Naive thymus-derived CD4-positive, alpha-beta T cell (primary cell): ENCODE results near the gene CCDC107. TPM values are rescaled to one million over a fixed set of nuclear protein-coding genes. Genes with fewer than 3 reads are reported as not detected.
"Not testable (repeated sequence)": the region's sequence is repeated elsewhere in the genome, so short reads cannot be mapped to it uniquely, and the experiment has no call there.

Source experiments
- ATAC-seq: fragments of 150-1000 bp; cut with Tn5 transposase; 2 replicates; pipeline ENCODE4 v1.10.0; 2021; ENCODE audit warnings: mild to moderate bottlenecking, moderate library complexity
- CTCF ChIA-PET: fragments of 350-600 bp; sonication (Branson Sonifier 250); formaldehyde crosslinking; loops from one replicate; lab custom pipeline; 2021; ENCODE audit warnings: antibody characterized with exemption; lab: Charles Lee
- POLR2A ChIA-PET: fragments of 350-600 bp; sonication (Branson Sonifier 250); formaldehyde crosslinking; loops from one replicate; lab custom pipeline; 2021; ENCODE audit warnings: antibody characterized with exemption, inconsistent platforms; lab: Charles Lee
- DNase-seq, 9 donors: peaks; one replicate each; pipeline versions ENCODE4 v3.0.0 to v3.0.0-alpha.2; 2020 to 2022; ENCODE audit warnings: mixed read lengths in 1 of 9
- H3K27ac ChIP-seq: one replicate; pipeline ENCODE4 v1.7.0; 2013; ENCODE audit warnings: mild to moderate bottlenecking, low read depth, low read length, moderate library complexity
- H3K27me3 ChIP-seq, 2 donors: one replicate each; pipeline ENCODE4 v1.7.0; 2013; ENCODE audit warnings: low read length in 2 of 2, mild to moderate bottlenecking in 2 of 2, moderate library complexity in 2 of 2; ENCODE audit not compliant: control insufficient read depth in 2 of 2, insufficient read depth in 2 of 2
- H3K36me3 ChIP-seq, 3 experiments: 1 replicate in 2 of 3; 2 replicates in 1 of 3; pipeline ENCODE4 v1.7.0; 2013; ENCODE audit warnings: low read length in 3 of 3, mild to moderate bottlenecking in 3 of 3, moderate library complexity in 1 of 3; ENCODE audit not compliant: insufficient read depth in 3 of 3, control insufficient read depth in 2 of 3
- H3K4me1 ChIP-seq, 2 donors: one replicate each; pipeline ENCODE4 v1.7.0; 2013; ENCODE audit warnings: low read length in 2 of 2, mild to moderate bottlenecking in 2 of 2, moderate library complexity in 1 of 2; ENCODE audit not compliant: control insufficient read depth in 2 of 2, insufficient read depth in 2 of 2
- H3K4me3 ChIP-seq: 2 replicates; pipeline ENCODE4 v1.7.0; 2013; ENCODE audit warnings: mild to moderate bottlenecking, low read length
- H3K9me3 ChIP-seq, 3 experiments: 1 replicate in 2 of 3; 2 replicates in 1 of 3; pipeline ENCODE4 v1.7.0; 2013; ENCODE audit warnings: low read length in 3 of 3; ENCODE audit not compliant: control insufficient read depth in 2 of 3
- H3K27ac Mint-ChIP-seq, 9 donors: one replicate each; pipeline ENCODE4 v1.8.0; 2020 to 2022; ENCODE audit warnings: mixed read lengths in 9 of 9, mild to moderate bottlenecking in 8 of 9, moderate library complexity in 5 of 9, inconsistent platforms in 2 of 9
- H3K27me3 Mint-ChIP-seq, 5 donors: one replicate each; pipeline ENCODE4 v1.8.0; 2021 to 2022; ENCODE audit warnings: mixed read lengths in 5 of 5, mild to moderate bottlenecking in 1 of 5
- H3K36me3 Mint-ChIP-seq, 5 donors: one replicate each; pipeline ENCODE4 v1.8.0; 2020 to 2022; ENCODE audit warnings: mixed read lengths in 5 of 5, mild to moderate bottlenecking in 3 of 5, inconsistent platforms in 1 of 5
- H3K4me1 Mint-ChIP-seq, 7 donors: one replicate each; pipeline ENCODE4 v1.8.0; 2020 to 2022; ENCODE audit warnings: mixed read lengths in 7 of 7, mild to moderate bottlenecking in 3 of 7, inconsistent platforms in 1 of 7
- H3K4me3 Mint-ChIP-seq, 10 donors: one replicate each; pipeline ENCODE4 v1.8.0; 2020 to 2022; ENCODE audit warnings: mild to moderate bottlenecking in 10 of 10, mixed read lengths in 10 of 10, moderate library complexity in 6 of 10, inconsistent platforms in 2 of 10
- H3K9me3 Mint-ChIP-seq, 11 donors: one replicate each; pipeline ENCODE4 v1.8.0; 2020 to 2022; ENCODE audit warnings: mixed read lengths in 11 of 11, mild to moderate bottlenecking in 4 of 11, inconsistent platforms in 1 of 11, moderate library complexity in 1 of 11
- intact Hi-C, 2 donors: fragments of 100-400 bp; cut with micrococcal nuclease; formaldehyde crosslinking; loops; one replicate each; pipeline ENCODE4 v1.15.1; 2023
- polyA plus RNA-seq, 2 donors: library from polyadenylated mRNA; unstranded; fragments of 300-500 nt; fragmentation: Illumina TruSeq; gene quantifications; one replicate each; pipeline ENCODE4 v1.2.3, GENCODE V29; 2021
- total RNA-seq, 6 experiments: library from RNA in 5 of 6; stranded (reverse) in 5 of 6; gene quantifications; 1 replicate in 5 of 6; 2 replicates in 1 of 6; pipeline ENCODE4 v1.2.3 and lab custom pipeline; 2021 to 2026

The CCDC107 gene
- total and polyA plus RNA-seq, 7 experiments from 2014 or later, result 12.0 to 65.7 (median 17.2) TPM

GRCh38 chr9:35640431-35640830 lies 17.7 kb upstream of the CCDC107 start:
- H3K4me1 ChIP-seq, result peaks cover 22 to 46% of the 10 kb centered on the region in 2 donors
- H3K4me3 ChIP-seq, ATAC-seq, H3K27me3 Mint-ChIP-seq, H3K36me3 ChIP-seq, DNase-seq, H3K9me3 Mint-ChIP-seq, intact Hi-C loops, H3K27ac ChIP-seq, H3K9me3 ChIP-seq, H3K27me3 ChIP-seq: not testable (repeated sequence)
- H3K27ac Mint-ChIP-seq, result peak overlapping the region in 3 of 9 donors; percentile 51 to 65 (median 56)
- H3K4me3 Mint-ChIP-seq, result peak overlapping the region in 2 of 10 donors; percentile 19 to 29
- CTCF ChIA-PET, result interaction anchor here (1.4 to 1.6 kb wide), 2 partner anchors 24 to 29 kb away, joined by 5 to 6 read pairs; no protein-coding TSS in a partner anchor
- POLR2A ChIA-PET, result interaction anchor here (1.1 to 2.5 kb wide), 4 partner anchors 10 to 36 kb away, joined by 3 to 14 read pairs (median 5); partner anchors contain the start of genes CCDC107, RMRP and SIT1
- H3K36me3 Mint-ChIP-seq, result peaks cover 3 to 40% (median 5%) of the 10 kb centered on the region in 5 donors
- peaks cover 51 to 84% (median 73%) of the 10 kb centered on the region in 7 donors for H3K4me1 Mint-ChIP-seq

- H3K27ac ChIP-seq, H3K4me3 ChIP-seq, POLR2A ChIA-PET, intact Hi-C loops, H3K9me3 ChIP-seq, H3K27me3 ChIP-seq, DNase-seq, CTCF ChIA-PET, H3K9me3 Mint-ChIP-seq, H3K36me3 ChIP-seq, H3K27me3 Mint-ChIP-seq, ATAC-seq: not testable (repeated sequence)
- H3K4me1 ChIP-seq, result peaks cover 20 to 38% of the 10 kb centered on the region in 2 donors
- peaks cover 3 to 43% (median 5%) of the 10 kb centered on the region in 5 donors for H3K36me3 Mint-ChIP-seq
- peak overlapping the region in 3 of 9 donors; percentile 62 to 67 (median 65) for H3K27ac Mint-ChIP-seq
- peaks cover 47 to 82% (median 68%) of the 10 kb centered on the region in 7 donors for H3K4me1 Mint-ChIP-seq
- peak overlapping the region in 3 of 10 donors; percentile 6 to 23 (median 22) for H3K4me3 Mint-ChIP-seq
Observed at GRCh38 chr9:35641478-35641877, 16.6 kb upstream of the CCDC107 start.

DNA sequence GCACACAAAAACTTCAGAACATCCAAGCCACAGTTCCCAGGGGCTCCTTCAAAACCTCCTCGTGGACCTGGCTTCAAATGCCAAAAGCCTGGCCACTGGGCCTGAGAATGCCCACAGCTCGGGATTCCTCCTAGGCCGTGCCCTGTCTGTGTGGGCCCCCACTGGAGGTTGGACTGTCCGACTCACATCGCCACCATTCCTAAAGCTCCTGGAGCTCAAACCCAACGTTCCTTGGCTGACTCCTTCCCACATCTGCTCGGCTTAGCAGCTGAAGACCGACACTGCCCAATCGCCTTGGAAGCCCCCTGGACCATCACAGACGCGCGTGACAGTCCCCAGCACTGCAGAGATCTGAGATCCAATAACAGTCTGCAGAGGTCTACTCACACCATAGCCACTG lies 15.0 kb upstream of the CCDC107 start:
- H3K36me3 Mint-ChIP-seq, result peaks cover 3 to 45% (median 5%) of the 10 kb centered on the region in 5 donors
- no peaks in the 10 kb centered on the region for H3K27me3 ChIP-seq
- ChIA-PET CTCF (interaction anchor here (1.2 kb wide), 1 partner anchor 89 kb away, joined by 3 read pairs; the partner anchor contains the start of gene CREB3), POLR2A (interaction anchor here (1.0 to 10.8 kb wide), 6 partner anchors 14 to 86 kb away, joined by 3 to 264 read pairs (median 4); partner anchors contain the start of genes ARHGEF39, CCDC107, CD72 and RMRP)
- no peaks in the 10 kb centered on the region for H3K27me3 Mint-ChIP-seq
- H3K4me1 ChIP-seq, result peaks cover 28 to 43% of the 10 kb centered on the region in 2 donors
- H3K4me1 Mint-ChIP-seq, result peaks cover 42 to 81% (median 61%) of the 10 kb centered on the region in 7 donors
- no peaks in the 10 kb centered on the region for H3K36me3 ChIP-seq
- no peak overlapping the region for H3K4me3 ChIP-seq
- intact Hi-C loops, result no loop called here
- peak overlapping the region in 6 of 9 donors; percentile 45 to 72 (median 56) for H3K27ac Mint-ChIP-seq
- DNase-seq (no peak), ATAC-seq (no peak)
- peak overlapping the region; percentile 32 for H3K27ac ChIP-seq
- no peaks in the 10 kb centered on the region for H3K9me3 ChIP-seq
- no peak overlapping the region for H3K4me3 Mint-ChIP-seq
- peaks cover 0 to 7% (median 0%) of the 10 kb centered on the region in 11 donors for H3K9me3 Mint-ChIP-seq

- H3K27ac ChIP-seq, result peak overlapping the region; percentile 83
- peak overlapping the region; percentile 86 to 99 (median 96) for H3K27ac Mint-ChIP-seq
- not testable (repeated sequence) for H3K27me3 Mint-ChIP-seq, DNase-seq, ATAC-seq, H3K9me3 ChIP-seq, H3K9me3 Mint-ChIP-seq, H3K27me3 ChIP-seq, H3K36me3 ChIP-seq
- ChIA-PET CTCF (interaction anchor here (0.7 to 9.4 kb wide), 13 partner anchors 13 to 150 kb away, joined by 3 to 118 read pairs (median 6); partner anchors contain the start of genes ARHGEF39, CA9, CCDC107 and CD72), POLR2A (interaction anchor here (0.6 to 10.8 kb wide), 18 partner anchors 8 to 1652 kb away, joined by 3 to 264 read pairs (median 6); partner anchors contain the start of genes ARHGEF39, CCDC107, CD72 and CREB3)
- intact Hi-C loops, result loop anchor here (1.0 to 5.0 kb wide), 15 partner anchors 7 to 573 kb away; partner anchors contain the start of genes CREB3 (in 2 of the 2), HINT2 (in 2 of the 2), TLN1 (in 2 of the 2) and ARHGEF39 (in 1 of the 2)
- H3K4me1 Mint-ChIP-seq, result peaks cover 34 to 70% (median 48%) of the 10 kb centered on the region in 7 donors
- peaks cover 0 to 49% (median 3%) of the 10 kb centered on the region in 5 donors for H3K36me3 Mint-ChIP-seq
- H3K4me3 Mint-ChIP-seq, result peak overlapping the region; percentile 90 to 100 (median 96)
- H3K4me3 ChIP-seq, result peak overlapping the region; percentile 90
- peaks cover 36 to 41% of the 10 kb centered on the region in 2 donors for H3K4me1 ChIP-seq
Observed at GRCh38 chr9:35645736-35646135, 12.4 kb upstream of the CCDC107 start.

DNA sequence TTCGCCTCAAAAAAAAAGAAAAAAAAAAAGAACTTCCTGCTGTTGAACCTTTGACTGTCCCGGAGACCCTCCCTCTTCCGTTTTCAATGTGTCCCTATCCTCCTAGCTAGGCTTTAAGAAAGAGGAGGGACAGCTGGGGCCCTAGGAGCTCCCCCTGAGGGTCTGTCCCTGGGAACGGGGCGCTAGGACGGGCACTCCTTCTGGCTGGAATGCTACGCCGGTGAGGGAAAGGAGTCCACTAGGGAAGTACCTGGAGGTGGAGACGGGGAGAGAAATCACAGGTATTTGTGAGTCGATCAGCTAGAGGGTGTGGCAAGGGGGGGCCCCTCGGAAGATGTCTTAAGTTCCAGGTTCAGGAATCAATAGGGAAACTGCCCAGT lies 11.9 kb upstream of the CCDC107 start:
- Mint-ChIP-seq H3K36me3 (peaks cover 0 to 45% (median 2%) of the 10 kb centered on the region in 5 donors), H3K9me3 (peaks cover 0 to 2% (median 0%) of the 10 kb centered on the region in 11 donors), H3K27ac (peak overlapping the region; percentile 86 to 99 (median 96)), H3K4me3 (peak overlapping the region; percentile 90 to 100 (median 96)), H3K27me3 (no peaks in the 10 kb centered on the region), H3K4me1 (peaks cover 35 to 70% (median 46%) of the 10 kb centered on the region in 7 donors)
- CTCF ChIA-PET, result interaction anchor here (0.7 to 9.4 kb wide), 13 partner anchors 13 to 151 kb away, joined by 3 to 118 read pairs (median 4); partner anchors contain the start of genes ARHGEF39, CA9, CCDC107 and CD72
- DNase-seq (peak in 5 of 9 donors; percentile 33 to 47 (median 45)), ATAC-seq (no peak)
- peak overlapping the region; percentile 90 for H3K4me3 ChIP-seq
- peak overlapping the region; percentile 83 for H3K27ac ChIP-seq
- POLR2A ChIA-PET, result interaction anchor here (0.6 to 10.8 kb wide), 18 partner anchors 8 to 1652 kb away, joined by 3 to 264 read pairs (median 6); partner anchors contain the start of genes ARHGEF39, CCDC107, CD72 and CREB3
- no peaks in the 10 kb centered on the region for H3K9me3 ChIP-seq
- H3K27me3 ChIP-seq, result no peaks in the 10 kb centered on the region
- intact Hi-C loops, result loop anchor here (1.0 to 5.0 kb wide), 15 partner anchors 8 to 574 kb away; partner anchors contain the start of genes CREB3 (in 2 of the 2), HINT2 (in 2 of the 2), TLN1 (in 2 of the 2) and ARHGEF39 (in 1 of the 2)
- peaks cover 39 to 45% of the 10 kb centered on the region in 2 donors for H3K4me1 ChIP-seq
- no peaks in the 10 kb centered on the region for H3K36me3 ChIP-seq
